GM12878 (cell line): ENCODE measurements around the gene TMEM11. TPM values are rescaled to one million over a fixed set of nuclear protein-coding genes. Genes with fewer than 3 reads are reported as not detected.

Experiments used
- ATAC-seq: fragments of 200-7000 bp; cut with Tn5 transposase; 3 replicates; pipeline ENCODE4 v1.9.1; 2020; ENCODE audit warnings: mild to moderate bottlenecking, moderate library complexity
- BruUV-seq: library from RNA; stranded (reverse); fragments of 400-500 nt; replicated peaks from 2 replicates; lab custom pipeline; 2021; lab: Mats Ljungman, UMichigan
- CTCF ChIA-PET: fragments of 300-600 bp; sonication (Branson Sonifier 250); formaldehyde crosslinking; extraction: SDS; loops from one replicate; lab custom pipeline; 2021; ENCODE audit warnings: inconsistent platforms; lab: Yijun Ruan, JAX
- POLR2A ChIA-PET: fragments of 350-600 bp; formaldehyde crosslinking; extraction: SDS; loops from one replicate; lab custom pipeline; 2021; ENCODE audit warnings: inconsistent platforms; lab: Charles Lee
- RAD21 ChIA-PET: fragments of 300-600 bp; sonication (Branson Sonifier 250); formaldehyde crosslinking; loops from one replicate; lab custom pipeline; 2023; ENCODE audit warnings: antibody characterized with exemption; ENCODE audit not compliant: unreplicated experiment; lab: Charles Lee
- SMC1A ChIA-PET: fragments of 300-600 bp; sonication (Branson Sonifier 250); formaldehyde crosslinking; loops from one replicate; lab custom pipeline; 2023; ENCODE audit not compliant: unreplicated experiment, uncharacterized antibody; lab: Charles Lee
- DNase-seq: peaks from one replicate; pipeline ENCODE4 v3.0.0-alpha.2; 2011; ENCODE audit warnings: low read depth, low spot score
- FAIRE-seq: peaks from 3 replicates; lab custom pipeline; 2011; peaks lifted over from hg19 to GRCh38; lab: Jason Lieb, UNC
- H2AFZ ChIP-seq: 2 replicates; pipeline ENCODE4 v1.6.0; 2011; ENCODE audit warnings: low read depth, low read length, control low read depth; ENCODE audit not compliant: control insufficient read depth
- H3K27ac ChIP-seq: 2 replicates; pipeline ENCODE4 v1.5.1; 2011; ENCODE audit warnings: control low read depth; ENCODE audit not compliant: control insufficient read depth, insufficient read depth
- H3K27me3 ChIP-seq, 2 experiments: replicated peaks in 1 of 2; 2 replicates each; pipeline versions ENCODE4 v1.6.0 to v1.6.1; 2011; ENCODE audit warnings: low read length in 1 of 2; ENCODE audit not compliant: control insufficient read depth in 2 of 2, insufficient read depth in 2 of 2
- H3K36me3 ChIP-seq, 2 experiments: 2 replicates each; pipeline ENCODE4 v1.5.1; 2011; ENCODE audit warnings: low read length in 1 of 2; ENCODE audit not compliant: control insufficient read depth in 2 of 2, insufficient read depth in 2 of 2
- H3K4me1 ChIP-seq: 2 replicates; pipeline ENCODE4 v1.6.1; 2011; ENCODE audit warnings: mild to moderate bottlenecking, low read length, moderate library complexity, mixed read lengths; ENCODE audit not compliant: control insufficient read depth, insufficient read depth
- H3K4me2 ChIP-seq: 2 replicates; pipeline ENCODE4 v1.6.0; 2011; ENCODE audit warnings: control low read depth; ENCODE audit not compliant: control insufficient read depth, insufficient read depth
- H3K4me3 ChIP-seq: fragments of 200-600 bp; sonication (generic); 2 replicates; pipeline ENCODE4 v1.5.1; 2016
- H3K79me2 ChIP-seq: 2 replicates; pipeline ENCODE4 v1.6.0; 2011; ENCODE audit warnings: low read length; ENCODE audit not compliant: control insufficient read depth, insufficient read depth
- H3K9ac ChIP-seq: 2 replicates; pipeline ENCODE4 v1.8.0; 2011; ENCODE audit warnings: low read length, control low read depth, mixed read lengths; ENCODE audit not compliant: control insufficient read depth, insufficient read depth
- H3K9me3 ChIP-seq: replicated peaks from 3 replicates; pipeline ENCODE4 v1.5.1; 2011; ENCODE audit warnings: mild to moderate bottlenecking, low read length; ENCODE audit not compliant: control insufficient read depth, insufficient read depth
- H4K20me1 ChIP-seq: 2 replicates; pipeline ENCODE4 v1.6.0; 2011; ENCODE audit not compliant: control insufficient read depth, insufficient read depth
- BHLHE40 ChIP-seq, 2 experiments: fragments of 450-650 bp in 1 of 2; IDR thresholded peaks; 2 replicates each; pipeline ENCODE4 v1.6.1; 2011 to 2017; ENCODE audit warnings: low read depth in 2 of 2, borderline replicate concordance in 1 of 2, improper control_type of control experiment in 1 of 2, low read length in 1 of 2, mild to moderate bottlenecking in 1 of 2
- CBX5 ChIP-seq: sonication (generic); IDR thresholded peaks from 2 replicates; pipeline ENCODE4 v1.6.1; 2016; ENCODE audit warnings: low read depth, moderate library complexity, mild to moderate bottlenecking, inconsistent platforms
- NBN ChIP-seq: fragments of 450-650 bp; IDR thresholded peaks from 2 replicates; pipeline ENCODE4 v1.6.1; 2016
- NFIC ChIP-seq: IDR thresholded peaks from 2 replicates; pipeline ENCODE4 v1.6.1; 2012; ENCODE audit warnings: low read depth, mild to moderate bottlenecking, inconsistent platforms, low read length, moderate library complexity
- RAD21 ChIP-seq: IDR thresholded peaks from 2 replicates; pipeline ENCODE4 v1.6.1; 2011; ENCODE audit warnings: mild to moderate bottlenecking, low read depth, low read length, moderate library complexity; ENCODE audit not compliant: insufficient read depth
- SP1 ChIP-seq: IDR thresholded peaks from one replicate; pipeline ENCODE4 v1.6.1; 2011; ENCODE audit warnings: low read depth, low read length
- SUZ12 ChIP-seq: fragments of 200-600 bp; sonication (generic); IDR thresholded peaks from one replicate; pipeline ENCODE4 v1.6.1; 2018; ENCODE audit warnings: antibody characterized with exemption, mild to moderate bottlenecking; ENCODE audit not compliant: unreplicated experiment
- TBL1XR1 ChIP-seq: IDR thresholded peaks from 2 replicates; pipeline ENCODE4 v1.6.1; 2012; ENCODE audit warnings: low read depth, low read length, improper control_type of control experiment
- TCF3 ChIP-seq: IDR thresholded peaks from 2 replicates; pipeline ENCODE4 v1.6.1; 2012; ENCODE audit warnings: low read depth, mild to moderate bottlenecking, low read length, borderline replicate concordance; ENCODE audit not compliant: insufficient read depth
- WGBS: methylation state at CpG from one replicate; pipeline ENCODE4 v1.1.6; 2016; ENCODE audit warnings: low lambda C conversion rate; ENCODE audit not compliant: insufficient replicate concordance, insufficient coverage; ENCODE audit errors: missing lambda C conversion rate; 5-methylcytosine and 5-hydroxymethylcytosine counted together
- in situ Hi-C: fragments of 300-500 bp; cut with MboI; formaldehyde crosslinking; loops from 9 replicates; pipeline ENCODE4 v1.14.3; 2018; ENCODE audit warnings: mixed read lengths
- intact Hi-C: fragments of 100-400 bp; cut with micrococcal nuclease; formaldehyde crosslinking; loops from one replicate; pipeline ENCODE4 v1.14.2; 2022; ENCODE audit not compliant: unreplicated experiment
- polyA plus RNA-seq, 11 experiments: library from polyadenylated mRNA; depleted of rRNA in 4 of 11; unstranded in 6 of 11; stranded (reverse) in 5 of 11; fragments of >200 nt; fragmentation: Nextera tagmentation in 4 of 11; fragmentation: Illumina TruSeq in 1 of 11; extraction: Ambion mirVana in 4 of 11; extraction: Trizol in 1 of 11; gene quantifications; 1 replicate in 1 of 11; 2 replicates in 10 of 11; pipeline versions ENCODE4 v1.2.1 to v1.2.3, GENCODE V29; 2011 to 2016; ENCODE audit warnings: inconsistent platforms in 2 of 11, missing spikeins in 2 of 11, low read depth in 1 of 11
- total RNA-seq, 4 experiments: library from RNA; depleted of rRNA in 3 of 4; stranded (reverse); fragments of >200 nt in 3 of 4; fragmentation: Illumina TruSeq in 1 of 4; extraction: Trizol in 1 of 4; gene quantifications; 2 replicates each; pipeline versions ENCODE4 v1.2.1 to v1.2.3, GENCODE V29; 2013 to 2021
- TF ChIP-seq, protein P1 (sequence below): fragments of 450-650 bp; IDR thresholded peaks from 2 replicates; pipeline ENCODE4 v1.6.1; 2016; ENCODE audit warnings: mild to moderate bottlenecking
- TF ChIP-seq, protein P2 (sequence below): fragments of 450-650 bp; formaldehyde crosslinking; IDR thresholded peaks from 2 replicates; pipeline ENCODE4 v1.4.0; 2022; ENCODE audit warnings: mild to moderate bottlenecking, moderate library complexity
- TF ChIP-seq, protein P3 (sequence below): fragments of 450-650 bp; IDR thresholded peaks from 2 replicates; pipeline ENCODE4 v1.6.1; 2017; ENCODE audit warnings: antibody characterized with exemption, mild to moderate bottlenecking, moderate library complexity
- TF ChIP-seq, protein P4 (sequence below): fragments of 450-650 bp; IDR thresholded peaks from 2 replicates; pipeline ENCODE4 v1.6.1; 2014; ENCODE audit warnings: mild to moderate bottlenecking

TMEM11 gene
- total and polyA plus RNA-seq, 10 of the 15 experiments (the other 5 are each of a cell fraction or from before 2014, with no cell fraction given) = 14.4 to 63.4 (median 27.2) TPM

DNA sequence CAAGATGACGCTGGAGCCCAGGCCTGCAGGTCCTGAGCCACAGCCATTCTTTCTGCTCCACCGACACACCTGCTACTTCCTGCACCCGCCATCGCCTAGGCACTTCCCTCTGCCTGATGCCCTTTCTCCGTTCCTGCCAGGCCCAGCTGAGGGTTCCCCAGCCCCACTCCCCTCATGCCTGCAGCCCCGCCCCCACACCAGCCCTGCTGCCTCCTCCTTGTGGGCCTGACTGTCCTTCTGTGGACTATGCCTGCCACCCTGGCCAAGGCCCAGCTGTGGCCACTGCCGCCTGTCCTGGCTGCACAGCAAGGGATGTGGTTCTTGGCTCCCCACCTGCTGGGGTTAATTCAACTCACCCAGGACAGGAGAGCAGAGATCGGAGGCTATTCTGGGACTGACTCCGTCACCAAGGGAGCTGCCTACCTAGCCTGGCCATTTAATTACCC, 31.7 kb upstream of the TMEM11 start (continued):
- no peak for TF ChIP-seq SP1
- TF ChIP-seq, protein P1, sequence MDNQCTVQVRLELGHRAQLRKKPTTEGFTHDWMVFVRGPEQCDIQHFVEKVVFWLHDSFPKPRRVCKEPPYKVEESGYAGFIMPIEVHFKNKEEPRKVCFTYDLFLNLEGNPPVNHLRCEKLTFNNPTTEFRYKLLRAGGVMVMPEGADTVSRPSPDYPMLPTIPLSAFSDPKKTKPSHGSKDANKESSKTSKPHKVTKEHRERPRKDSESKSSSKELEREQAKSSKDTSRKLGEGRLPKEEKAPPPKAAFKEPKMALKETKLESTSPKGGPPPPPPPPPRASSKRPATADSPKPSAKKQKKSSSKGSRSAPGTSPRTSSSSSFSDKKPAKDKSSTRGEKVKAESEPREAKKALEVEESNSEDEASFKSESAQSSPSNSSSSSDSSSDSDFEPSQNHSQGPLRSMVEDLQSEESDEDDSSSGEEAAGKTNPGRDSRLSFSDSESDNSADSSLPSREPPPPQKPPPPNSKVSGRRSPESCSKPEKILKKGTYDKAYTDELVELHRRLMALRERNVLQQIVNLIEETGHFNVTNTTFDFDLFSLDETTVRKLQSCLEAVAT = no peak
- TF ChIP-seq, protein P2, sequence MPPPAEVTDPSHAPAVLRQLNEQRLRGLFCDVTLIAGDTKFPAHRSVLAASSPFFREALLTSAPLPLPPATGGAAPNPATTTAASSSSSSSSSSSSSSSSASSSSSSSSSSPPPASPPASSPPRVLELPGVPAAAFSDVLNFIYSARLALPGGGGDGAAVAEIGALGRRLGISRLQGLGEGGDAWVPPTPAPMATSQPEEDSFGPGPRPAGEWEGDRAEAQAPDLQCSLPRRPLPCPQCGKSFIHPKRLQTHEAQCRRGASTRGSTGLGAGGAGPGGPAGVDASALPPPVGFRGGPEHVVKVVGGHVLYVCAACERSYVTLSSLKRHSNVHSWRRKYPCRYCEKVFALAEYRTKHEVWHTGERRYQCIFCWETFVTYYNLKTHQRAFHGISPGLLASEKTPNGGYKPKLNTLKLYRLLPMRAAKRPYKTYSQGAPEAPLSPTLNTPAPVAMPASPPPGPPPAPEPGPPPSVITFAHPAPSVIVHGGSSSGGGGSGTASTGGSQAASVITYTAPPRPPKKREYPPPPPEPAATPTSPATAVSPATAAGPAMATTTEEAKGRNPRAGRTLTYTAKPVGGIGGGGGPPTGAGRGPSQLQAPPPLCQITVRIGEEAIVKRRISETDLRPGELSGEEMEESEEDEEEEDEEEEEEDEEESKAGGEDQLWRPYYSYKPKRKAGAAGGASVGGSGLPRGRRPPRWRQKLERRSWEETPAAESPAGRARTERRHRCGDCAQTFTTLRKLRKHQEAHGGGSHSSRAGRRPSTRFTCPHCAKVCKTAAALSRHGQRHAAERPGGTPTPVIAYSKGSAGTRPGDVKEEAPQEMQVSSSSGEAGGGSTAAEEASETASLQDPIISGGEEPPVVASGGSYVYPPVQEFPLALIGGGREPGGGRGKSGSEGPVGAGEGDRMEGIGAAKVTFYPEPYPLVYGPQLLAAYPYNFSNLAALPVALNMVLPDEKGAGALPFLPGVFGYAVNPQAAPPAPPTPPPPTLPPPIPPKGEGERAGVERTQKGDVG = no peak

DNA sequence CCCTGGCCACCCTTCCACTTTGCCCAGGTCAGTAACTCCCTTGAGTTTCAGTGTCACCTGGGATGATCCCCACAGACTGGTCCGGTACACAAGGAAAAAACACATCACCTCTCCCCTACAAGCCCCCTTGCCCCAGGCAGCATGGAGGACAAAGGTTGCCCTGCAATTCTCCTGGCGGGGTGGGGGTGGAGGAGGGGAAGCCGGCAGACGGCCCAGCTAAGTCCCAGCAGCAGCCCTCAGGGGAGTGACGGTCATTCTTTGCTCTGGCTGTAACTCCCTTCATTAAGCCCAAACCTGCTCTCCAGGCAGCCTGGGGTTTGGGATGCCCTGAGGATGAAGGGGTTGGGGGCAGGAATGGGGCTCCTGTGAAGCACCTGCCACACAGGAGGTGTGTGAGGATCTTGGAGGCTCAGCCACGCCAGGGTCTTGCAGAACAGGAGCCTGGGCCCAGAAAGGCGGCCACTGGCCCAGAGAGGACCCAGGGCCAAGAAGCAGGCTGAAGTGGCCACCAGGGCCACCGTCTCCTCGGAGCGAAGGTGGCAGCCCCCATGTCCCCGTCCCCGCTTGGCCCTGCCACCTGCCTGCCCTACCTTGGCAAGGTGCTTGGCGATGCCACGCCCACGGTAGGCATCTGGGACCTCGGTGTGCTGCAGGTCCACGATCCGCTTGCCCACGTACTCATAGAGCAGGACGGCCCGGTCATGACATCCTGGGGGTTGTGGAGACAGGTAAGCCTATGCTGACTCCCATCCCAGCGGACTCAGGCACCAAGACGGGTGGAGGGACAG, 29.7 kb upstream of the TMEM11 start:
- SMC1A ChIA-PET = no interaction called here
- Histone ChIP-seq H3K27ac (no peak overlapping the region), H3K79me2 (no peaks in the 10 kb centered on the region), H3K9ac (no peak overlapping the region), H3K27me3 (no peaks in the 10 kb centered on the region), H3K4me3 (no peak overlapping the region), H3K4me1 (no peaks in the 10 kb centered on the region), H3K9me3 (no peaks in the 10 kb centered on the region), H4K20me1 (no peaks in the 10 kb centered on the region), H2AFZ (no peak overlapping the region), H3K36me3 (no peaks in the 10 kb centered on the region), H3K4me2 (no peak overlapping the region)
- in situ Hi-C loops = no loop called here
- BruUV-seq = no TSS peak
- no peak for FAIRE-seq
- RAD21 ChIA-PET = no interaction called here
- CTCF ChIA-PET = no interaction called here
- POLR2A ChIA-PET = no interaction called here
- ATAC-seq = no peak
- intact Hi-C loops = no loop called here
- WGBS = 53% methylated on average over 23 of the region's 23 CpGs
- no peak for DNase-seq
- TF ChIP-seq TCF3 (no peak), NFIC (no peak), TBL1XR1 (no peak), CBX5 (no peak), RAD21 (no peak), NBN (no peak), BHLHE40 (IDR thresholded peaks at IDR 0.05; ENCODE audit: borderline replicate concordance in 1 of 2, low read depth in 2 of 2, low read length in 1 of 2) (no peak), SUZ12 (no peak)
- TF ChIP-seq, protein P3, sequence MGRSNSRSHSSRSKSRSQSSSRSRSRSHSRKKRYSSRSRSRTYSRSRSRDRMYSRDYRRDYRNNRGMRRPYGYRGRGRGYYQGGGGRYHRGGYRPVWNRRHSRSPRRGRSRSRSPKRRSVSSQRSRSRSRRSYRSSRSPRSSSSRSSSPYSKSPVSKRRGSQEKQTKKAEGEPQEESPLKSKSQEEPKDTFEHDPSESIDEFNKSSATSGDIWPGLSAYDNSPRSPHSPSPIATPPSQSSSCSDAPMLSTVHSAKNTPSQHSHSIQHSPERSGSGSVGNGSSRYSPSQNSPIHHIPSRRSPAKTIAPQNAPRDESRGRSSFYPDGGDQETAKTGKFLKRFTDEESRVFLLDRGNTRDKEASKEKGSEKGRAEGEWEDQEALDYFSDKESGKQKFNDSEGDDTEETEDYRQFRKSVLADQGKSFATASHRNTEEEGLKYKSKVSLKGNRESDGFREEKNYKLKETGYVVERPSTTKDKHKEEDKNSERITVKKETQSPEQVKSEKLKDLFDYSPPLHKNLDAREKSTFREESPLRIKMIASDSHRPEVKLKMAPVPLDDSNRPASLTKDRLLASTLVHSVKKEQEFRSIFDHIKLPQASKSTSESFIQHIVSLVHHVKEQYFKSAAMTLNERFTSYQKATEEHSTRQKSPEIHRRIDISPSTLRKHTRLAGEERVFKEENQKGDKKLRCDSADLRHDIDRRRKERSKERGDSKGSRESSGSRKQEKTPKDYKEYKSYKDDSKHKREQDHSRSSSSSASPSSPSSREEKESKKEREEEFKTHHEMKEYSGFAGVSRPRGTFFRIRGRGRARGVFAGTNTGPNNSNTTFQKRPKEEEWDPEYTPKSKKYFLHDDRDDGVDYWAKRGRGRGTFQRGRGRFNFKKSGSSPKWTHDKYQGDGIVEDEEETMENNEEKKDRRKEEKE = no peak
- TF ChIP-seq, protein P4, sequence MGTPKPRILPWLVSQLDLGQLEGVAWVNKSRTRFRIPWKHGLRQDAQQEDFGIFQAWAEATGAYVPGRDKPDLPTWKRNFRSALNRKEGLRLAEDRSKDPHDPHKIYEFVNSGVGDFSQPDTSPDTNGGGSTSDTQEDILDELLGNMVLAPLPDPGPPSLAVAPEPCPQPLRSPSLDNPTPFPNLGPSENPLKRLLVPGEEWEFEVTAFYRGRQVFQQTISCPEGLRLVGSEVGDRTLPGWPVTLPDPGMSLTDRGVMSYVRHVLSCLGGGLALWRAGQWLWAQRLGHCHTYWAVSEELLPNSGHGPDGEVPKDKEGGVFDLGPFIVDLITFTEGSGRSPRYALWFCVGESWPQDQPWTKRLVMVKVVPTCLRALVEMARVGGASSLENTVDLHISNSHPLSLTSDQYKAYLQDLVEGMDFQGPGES = no peak
